Mucosa of gallbladder (tissue), 1 donor: Measurements from ENCODE around the gene CDC42EP4. TPM values are rescaled to one million over a fixed set of nuclear protein-coding genes. Genes with fewer than 3 reads are reported as not detected.
"Not testable (repeated sequence)": the region's sequence is repeated elsewhere in the genome, so short reads cannot be mapped to it uniquely, and the experiment has no call there.

Experiments used
- DNase-seq: peaks from one replicate; pipeline ENCODE4 v3.0.0-alpha.2; 2020; ENCODE audit warnings: low spot score
- total RNA-seq: library from RNA; stranded (reverse); gene quantifications from one replicate; pipeline ENCODE4 v1.2.1, GENCODE V29; 2021
- donor health status: DM: no; HTN: no; CAD: no.

The CDC42EP4 gene
- total RNA-seq, 1 donor from 2014 or later, result 77.6 TPM

- peak; percentile 68 for DNase-seq
Observed at GRCh38 chr17:73343168-73343634, 31.4 kb upstream of the CDC42EP4 start.

GRCh38 chr17:73342541-73343167 lies 30.9 kb upstream of the CDC42EP4 start:
- DNase-seq, result no peak

- peak; percentile 75 for DNase-seq
Observed at GRCh38 chr17:73342050-73342522, 30.3 kb upstream of the CDC42EP4 start.

- no peak for DNase-seq
Observed at GRCh38 chr17:73341350-73342049, 29.7 kb upstream of the CDC42EP4 start.

- DNase-seq, result no peak
Observed at GRCh38 chr17:73340093-73340596, 28.3 kb upstream of the CDC42EP4 start.

- DNase-seq, result no peak
Observed at GRCh38 chr17:73338566-73339197, 26.9 kb upstream of the CDC42EP4 start.

GRCh38 chr17:73338050-73338521 lies 26.3 kb upstream of the CDC42EP4 start:
- no peak for DNase-seq

GRCh38 chr17:73337330-73337710 lies 25.5 kb upstream of the CDC42EP4 start:
- DNase-seq, result no peak

- no peak for DNase-seq
Observed at GRCh38 chr17:73336408-73337329, 24.9 kb upstream of the CDC42EP4 start.

- no peak for DNase-seq
Observed at GRCh38 chr17:73335591-73336407, 24.0 kb upstream of the CDC42EP4 start.

- DNase-seq, result no peak
Observed at GRCh38 chr17:73334771-73335513, 23.1 kb upstream of the CDC42EP4 start.

GRCh38 chr17:73333445-73333844 lies 21.6 kb upstream of the CDC42EP4 start:
- not testable (repeated sequence) for DNase-seq

GRCh38 chr17:73331060-73331459 lies 19.3 kb upstream of the CDC42EP4 start:
- no peak for DNase-seq

- DNase-seq, result no peak
Observed at GRCh38 chr17:73327676-73328075, 15.9 kb upstream of the CDC42EP4 start.

GRCh38 chr17:73325527-73325842 lies 13.7 kb upstream of the CDC42EP4 start:
- peak; percentile 45 for DNase-seq

GRCh38 chr17:73324711-73325526 lies 13.1 kb upstream of the CDC42EP4 start:
- DNase-seq, result no peak

GRCh38 chr17:73324160-73324475 lies 12.3 kb upstream of the CDC42EP4 start:
- no peak for DNase-seq

- DNase-seq, result no peak
Observed at GRCh38 chr17:73323409-73324159, 11.8 kb upstream of the CDC42EP4 start.
